GM12878 (cell line): ENCODE measurements around the gene PLA2G4C. TPM values are rescaled to one million over a fixed set of nuclear protein-coding genes. Genes with fewer than 3 reads are reported as not detected.

ENCODE experiments used
- ATAC-seq: fragments of 200-7000 bp; cut with Tn5 transposase; 3 replicates; pipeline ENCODE4 v1.9.1; 2020; ENCODE audit warnings: mild to moderate bottlenecking, moderate library complexity
- BruUV-seq: library from RNA; stranded (reverse); fragments of 400-500 nt; replicated peaks from 2 replicates; lab custom pipeline; 2021; lab: Mats Ljungman, UMichigan
- CTCF ChIA-PET: fragments of 300-600 bp; sonication (Branson Sonifier 250); formaldehyde crosslinking; extraction: SDS; loops from one replicate; lab custom pipeline; 2021; ENCODE audit warnings: inconsistent platforms; lab: Yijun Ruan, JAX
- POLR2A ChIA-PET: fragments of 350-600 bp; formaldehyde crosslinking; extraction: SDS; loops from one replicate; lab custom pipeline; 2021; ENCODE audit warnings: inconsistent platforms; lab: Charles Lee
- RAD21 ChIA-PET: fragments of 300-600 bp; sonication (Branson Sonifier 250); formaldehyde crosslinking; loops from one replicate; lab custom pipeline; 2023; ENCODE audit warnings: antibody characterized with exemption; ENCODE audit not compliant: unreplicated experiment; lab: Charles Lee
- SMC1A ChIA-PET: fragments of 300-600 bp; sonication (Branson Sonifier 250); formaldehyde crosslinking; loops from one replicate; lab custom pipeline; 2023; ENCODE audit not compliant: unreplicated experiment, uncharacterized antibody; lab: Charles Lee
- DNase-seq: peaks from one replicate; pipeline ENCODE4 v3.0.0-alpha.2; 2011; ENCODE audit warnings: low read depth, low spot score
- FAIRE-seq: peaks from 3 replicates; lab custom pipeline; 2011; peaks lifted over from hg19 to GRCh38; lab: Jason Lieb, UNC
- H2AFZ ChIP-seq: 2 replicates; pipeline ENCODE4 v1.6.0; 2011; ENCODE audit warnings: low read depth, low read length, control low read depth; ENCODE audit not compliant: control insufficient read depth
- H3K27ac ChIP-seq: 2 replicates; pipeline ENCODE4 v1.5.1; 2011; ENCODE audit warnings: control low read depth; ENCODE audit not compliant: control insufficient read depth, insufficient read depth
- H3K27me3 ChIP-seq, 2 experiments: replicated peaks in 1 of 2; 2 replicates each; pipeline versions ENCODE4 v1.6.0 to v1.6.1; 2011; ENCODE audit warnings: low read length in 1 of 2; ENCODE audit not compliant: control insufficient read depth in 2 of 2, insufficient read depth in 2 of 2
- H3K36me3 ChIP-seq, 2 experiments: 2 replicates each; pipeline ENCODE4 v1.5.1; 2011; ENCODE audit warnings: low read length in 1 of 2; ENCODE audit not compliant: control insufficient read depth in 2 of 2, insufficient read depth in 2 of 2
- H3K4me1 ChIP-seq: 2 replicates; pipeline ENCODE4 v1.6.1; 2011; ENCODE audit warnings: mild to moderate bottlenecking, low read length, moderate library complexity, mixed read lengths; ENCODE audit not compliant: control insufficient read depth, insufficient read depth
- H3K4me2 ChIP-seq: 2 replicates; pipeline ENCODE4 v1.6.0; 2011; ENCODE audit warnings: control low read depth; ENCODE audit not compliant: control insufficient read depth, insufficient read depth
- H3K4me3 ChIP-seq: fragments of 200-600 bp; sonication (generic); 2 replicates; pipeline ENCODE4 v1.5.1; 2016
- H3K79me2 ChIP-seq: 2 replicates; pipeline ENCODE4 v1.6.0; 2011; ENCODE audit warnings: low read length; ENCODE audit not compliant: control insufficient read depth, insufficient read depth
- H3K9ac ChIP-seq: 2 replicates; pipeline ENCODE4 v1.8.0; 2011; ENCODE audit warnings: low read length, control low read depth, mixed read lengths; ENCODE audit not compliant: control insufficient read depth, insufficient read depth
- H3K9me3 ChIP-seq: replicated peaks from 3 replicates; pipeline ENCODE4 v1.5.1; 2011; ENCODE audit warnings: mild to moderate bottlenecking, low read length; ENCODE audit not compliant: control insufficient read depth, insufficient read depth
- H4K20me1 ChIP-seq: 2 replicates; pipeline ENCODE4 v1.6.0; 2011; ENCODE audit not compliant: control insufficient read depth, insufficient read depth
- ATF7 ChIP-seq: fragments of 450-650 bp; IDR thresholded peaks from 2 replicates; pipeline ENCODE4 v1.6.1; 2016; ENCODE audit warnings: low read depth, mild to moderate bottlenecking
- CTCF ChIP-seq, 3 experiments: IDR thresholded peaks in 2 of 3; conservative IDR thresholded peaks in 1 of 3; 2 replicates each; pipeline ENCODE4 v1.5.1; 2011; ENCODE audit warnings: low read depth in 3 of 3, low read length in 3 of 3, mild to moderate bottlenecking in 3 of 3, control low read depth in 2 of 3, moderate library complexity in 2 of 3, inconsistent platforms in 1 of 3, mixed read lengths in 1 of 3; ENCODE audit not compliant: control insufficient read depth in 2 of 3, insufficient read depth in 1 of 3; ENCODE audit errors: extremely low read depth in 1 of 3
- DPF2 ChIP-seq: fragments of 450-650 bp; IDR thresholded peaks from 2 replicates; pipeline ENCODE4 v1.6.1; 2017; ENCODE audit warnings: mild to moderate bottlenecking
- IKZF1 ChIP-seq: fragments of 450-650 bp; conservative IDR thresholded peaks from 2 replicates; pipeline ENCODE4 v1.6.1; 2017; ENCODE audit warnings: antibody characterized with exemption, mild to moderate bottlenecking
- PKNOX1 ChIP-seq: fragments of 450-650 bp; IDR thresholded peaks from 2 replicates; pipeline ENCODE4 v1.6.1; 2016; ENCODE audit warnings: mild to moderate bottlenecking
- RELA ChIP-seq: fragments of 450-650 bp; IDR thresholded peaks from 2 replicates; pipeline ENCODE4 v1.8.0; 2014; ENCODE audit warnings: borderline replicate concordance; ENCODE audit not compliant: partially characterized antibody
- ZNF687 ChIP-seq: fragments of 450-650 bp; IDR thresholded peaks from 2 replicates; pipeline ENCODE4 v1.6.1; 2017; ENCODE audit warnings: mild to moderate bottlenecking, moderate library complexity
- ZSCAN29 ChIP-seq: fragments of 450-650 bp; IDR thresholded peaks from 2 replicates; pipeline ENCODE4 v1.6.1; 2017; ENCODE audit warnings: mild to moderate bottlenecking, moderate library complexity
- ZZZ3 ChIP-seq: IDR thresholded peaks from 2 replicates; pipeline ENCODE4 v1.6.1; 2011; ENCODE audit warnings: low read depth; ENCODE audit not compliant: control insufficient read depth, insufficient read length
- WGBS: methylation state at CpG from one replicate; pipeline ENCODE4 v1.1.6; 2016; ENCODE audit warnings: low lambda C conversion rate; ENCODE audit not compliant: insufficient replicate concordance, insufficient coverage; ENCODE audit errors: missing lambda C conversion rate; 5-methylcytosine and 5-hydroxymethylcytosine counted together
- in situ Hi-C: fragments of 300-500 bp; cut with MboI; formaldehyde crosslinking; loops from 9 replicates; pipeline ENCODE4 v1.14.3; 2018; ENCODE audit warnings: mixed read lengths
- intact Hi-C: fragments of 100-400 bp; cut with micrococcal nuclease; formaldehyde crosslinking; loops from one replicate; pipeline ENCODE4 v1.14.2; 2022; ENCODE audit not compliant: unreplicated experiment
- polyA plus RNA-seq, 11 experiments: library from polyadenylated mRNA; depleted of rRNA in 4 of 11; unstranded in 6 of 11; stranded (reverse) in 5 of 11; fragments of >200 nt; fragmentation: Nextera tagmentation in 4 of 11; fragmentation: Illumina TruSeq in 1 of 11; extraction: Ambion mirVana in 4 of 11; extraction: Trizol in 1 of 11; gene quantifications; 1 replicate in 1 of 11; 2 replicates in 10 of 11; pipeline versions ENCODE4 v1.2.1 to v1.2.3, GENCODE V29; 2011 to 2016; ENCODE audit warnings: inconsistent platforms in 2 of 11, missing spikeins in 2 of 11, low read depth in 1 of 11
- total RNA-seq, 4 experiments: library from RNA; depleted of rRNA in 3 of 4; stranded (reverse); fragments of >200 nt in 3 of 4; fragmentation: Illumina TruSeq in 1 of 4; extraction: Trizol in 1 of 4; gene quantifications; 2 replicates each; pipeline versions ENCODE4 v1.2.1 to v1.2.3, GENCODE V29; 2013 to 2021
- TF ChIP-seq, protein P1 (sequence below): IDR thresholded peaks from 2 replicates; pipeline ENCODE4 v1.6.1; 2011; ENCODE audit warnings: low read depth, mild to moderate bottlenecking, low read length, moderate library complexity, borderline replicate concordance; ENCODE audit errors: extremely low read depth
- TF ChIP-seq, protein P2 (sequence below): fragments of 450-650 bp; formaldehyde crosslinking; IDR thresholded peaks from 2 replicates; pipeline ENCODE4 v1.5.0; 2022; ENCODE audit warnings: mild to moderate bottlenecking, missing genetic modification characterization

The PLA2G4C gene
- total and polyA plus RNA-seq, 10 of the 15 experiments (the other 5 are each of a cell fraction or from before 2014, with no cell fraction given), result 0.53 to 3.6 (median 1.1) TPM

- CTCF ChIA-PET, result interaction anchor here (1.3 to 10.0 kb wide), 2 partner anchors 13 to 31 kb away, joined by 5 to 85 read pairs; partner anchors contain the start of gene PLA2G4C
- intact Hi-C loops (no loop called here), in situ Hi-C loops (no loop called here)
- ATAC-seq (peak; percentile 89), FAIRE-seq (no peak), DNase-seq (peak; percentile 13)
- Histone ChIP-seq H4K20me1 (no peaks in the 10 kb centered on the region), H3K79me2 (no peaks in the 10 kb centered on the region), H3K4me2 (peak overlapping the region; percentile 31; the same call in 1 of the 2 replicates), H3K27ac (peak overlapping the region; percentile 49; the same call in 1 of the 2 replicates), H3K27me3 (no peaks in the 10 kb centered on the region), H3K9ac (no peak overlapping the region), H3K4me3 (no peak overlapping the region), H3K4me1 (peaks cover 20% of the 10 kb centered on the region), H3K9me3 (no peaks in the 10 kb centered on the region), H3K36me3 (peaks cover 0 to 12% of the 10 kb centered on the region in 2 experiments; a peak in 3 of 4 replicates), H2AFZ (peak overlapping the region; percentile 57)
- BruUV-seq, result no TSS peak
- POLR2A ChIA-PET, result interaction anchor here (0.5 to 1.3 kb wide), 3 partner anchors 11 to 14 kb away, joined by 4 to 8 read pairs (median 6); partner anchors contain the start of gene PLA2G4C
- SMC1A ChIA-PET, result interaction anchor here (1.0 to 5.6 kb wide), 4 partner anchors 12 to 211 kb away, joined by 3 to 31 read pairs (median 4); partner anchors contain the start of gene PLA2G4C
- WGBS, result 26% methylated on average over 10 of the region's 10 CpGs
- RAD21 ChIA-PET, result interaction anchor here (1.5 to 1.8 kb wide), 2 partner anchors 11 to 14 kb away, joined by 6 to 11 read pairs; partner anchors contain the start of gene PLA2G4C
- TF ChIP-seq, protein P1, sequence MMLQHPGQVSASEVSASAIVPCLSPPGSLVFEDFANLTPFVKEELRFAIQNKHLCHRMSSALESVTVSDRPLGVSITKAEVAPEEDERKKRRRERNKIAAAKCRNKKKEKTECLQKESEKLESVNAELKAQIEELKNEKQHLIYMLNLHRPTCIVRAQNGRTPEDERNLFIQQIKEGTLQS, result no peak
- peak; percentile 45 for TF ChIP-seq IKZF1
- TF ChIP-seq ZNF687, result peak; percentile 46; the same call in 1 of the 2 replicates
- TF ChIP-seq ZSCAN29, result no peak
- TF ChIP-seq, protein P2, sequence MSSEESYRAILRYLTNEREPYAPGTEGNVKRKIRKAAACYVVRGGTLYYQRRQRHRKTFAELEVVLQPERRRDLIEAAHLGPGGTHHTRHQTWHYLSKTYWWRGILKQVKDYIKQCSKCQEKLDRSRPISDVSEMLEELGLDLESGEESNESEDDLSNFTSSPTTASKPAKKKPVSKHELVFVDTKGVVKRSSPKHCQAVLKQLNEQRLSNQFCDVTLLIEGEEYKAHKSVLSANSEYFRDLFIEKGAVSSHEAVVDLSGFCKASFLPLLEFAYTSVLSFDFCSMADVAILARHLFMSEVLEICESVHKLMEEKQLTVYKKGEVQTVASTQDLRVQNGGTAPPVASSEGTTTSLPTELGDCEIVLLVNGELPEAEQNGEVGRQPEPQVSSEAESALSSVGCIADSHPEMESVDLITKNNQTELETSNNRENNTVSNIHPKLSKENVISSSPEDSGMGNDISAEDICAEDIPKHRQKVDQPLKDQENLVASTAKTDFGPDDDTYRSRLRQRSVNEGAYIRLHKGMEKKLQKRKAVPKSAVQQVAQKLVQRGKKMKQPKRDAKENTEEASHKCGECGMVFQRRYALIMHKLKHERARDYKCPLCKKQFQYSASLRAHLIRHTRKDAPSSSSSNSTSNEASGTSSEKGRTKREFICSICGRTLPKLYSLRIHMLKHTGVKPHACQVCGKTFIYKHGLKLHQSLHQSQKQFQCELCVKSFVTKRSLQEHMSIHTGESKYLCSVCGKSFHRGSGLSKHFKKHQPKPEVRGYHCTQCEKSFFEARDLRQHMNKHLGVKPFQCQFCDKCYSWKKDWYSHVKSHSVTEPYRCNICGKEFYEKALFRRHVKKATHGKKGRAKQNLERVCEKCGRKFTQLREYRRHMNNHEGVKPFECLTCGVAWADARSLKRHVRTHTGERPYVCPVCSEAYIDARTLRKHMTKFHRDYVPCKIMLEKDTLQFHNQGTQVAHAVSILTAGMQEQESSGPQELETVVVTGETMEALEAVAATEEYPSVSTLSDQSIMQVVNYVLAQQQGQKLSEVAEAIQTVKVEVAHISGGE, result no peak
- TF ChIP-seq ATF7, result peak; percentile 32; the same call in 1 of the 2 replicates
- TF ChIP-seq DPF2, result peak; percentile 19; the same call in 1 of the 2 replicates
- no peak for TF ChIP-seq CTCF (IDR thresholded peaks at IDR 0.05 in 2 of 3, conservative IDR thresholded peaks at IDR 0.05 in 1 of 3; ENCODE audit: control insufficient read depth in 2 of 3, extremely low read depth in 1 of 3, insufficient read depth in 1 of 3, low read depth in 3 of 3, low read length in 3 of 3)
- TF ChIP-seq ZZZ3, result no peak
- no peak for TF ChIP-seq RELA
- TF ChIP-seq PKNOX1, result peak; percentile 69
Measured at GRCh38 chr19:48121909-48122371, 11.3 kb upstream of the PLA2G4C start.
